GM06990 (cell line): ENCODE measurements around the gene BCORL1.

ENCODE experiments used
- DNase-seq: peaks from one replicate; pipeline ENCODE4 v3.0.0-alpha.2; 2011; ENCODE audit not compliant: insufficient read length; ENCODE audit errors: extremely low read depth
- H3K27me3 ChIP-seq: replicated peaks from 2 replicates; pipeline ENCODE4 v1.6.0; 2011; ENCODE audit warnings: low read length; ENCODE audit not compliant: control insufficient read depth, insufficient read depth
- H3K36me3 ChIP-seq: 2 replicates; pipeline ENCODE4 v1.5.1; 2011; ENCODE audit warnings: low read length; ENCODE audit not compliant: control insufficient read depth, insufficient read depth
- H3K4me3 ChIP-seq: replicated peaks from 2 replicates; pipeline ENCODE4 v1.5.1; 2011; ENCODE audit warnings: low read depth, mild to moderate bottlenecking, control low read depth, low read length
- TF ChIP-seq, protein P1 (sequence below): IDR thresholded peaks from 2 replicates; pipeline ENCODE4 v1.5.1; 2011; ENCODE audit warnings: low read length, control low read depth, mild to moderate bottlenecking, inconsistent platforms; ENCODE audit not compliant: insufficient read depth, poor library complexity, severe bottlenecking

The BCORL1 gene

DNA sequence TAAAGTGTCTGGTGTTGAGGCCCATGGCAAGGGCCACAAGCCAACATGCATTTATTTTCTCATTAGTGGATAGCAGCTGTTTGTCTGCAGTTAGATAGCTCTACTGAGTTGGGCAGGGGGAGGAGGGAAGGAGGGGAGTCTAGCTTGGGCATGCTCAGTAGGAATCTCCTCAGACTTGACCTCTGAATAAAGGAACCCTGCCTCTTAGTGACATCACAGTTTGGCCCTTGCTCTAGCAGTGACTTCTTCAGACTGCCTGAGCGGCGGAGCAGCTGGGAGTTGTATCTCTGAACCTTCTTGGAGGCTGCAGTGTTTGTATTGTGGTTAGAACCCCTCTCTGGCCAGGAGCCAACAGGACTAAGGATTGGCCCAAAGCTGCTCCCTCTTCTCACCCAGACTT, 57.4 kb downstream of the BCORL1 start:
- TF ChIP-seq, protein P1, sequence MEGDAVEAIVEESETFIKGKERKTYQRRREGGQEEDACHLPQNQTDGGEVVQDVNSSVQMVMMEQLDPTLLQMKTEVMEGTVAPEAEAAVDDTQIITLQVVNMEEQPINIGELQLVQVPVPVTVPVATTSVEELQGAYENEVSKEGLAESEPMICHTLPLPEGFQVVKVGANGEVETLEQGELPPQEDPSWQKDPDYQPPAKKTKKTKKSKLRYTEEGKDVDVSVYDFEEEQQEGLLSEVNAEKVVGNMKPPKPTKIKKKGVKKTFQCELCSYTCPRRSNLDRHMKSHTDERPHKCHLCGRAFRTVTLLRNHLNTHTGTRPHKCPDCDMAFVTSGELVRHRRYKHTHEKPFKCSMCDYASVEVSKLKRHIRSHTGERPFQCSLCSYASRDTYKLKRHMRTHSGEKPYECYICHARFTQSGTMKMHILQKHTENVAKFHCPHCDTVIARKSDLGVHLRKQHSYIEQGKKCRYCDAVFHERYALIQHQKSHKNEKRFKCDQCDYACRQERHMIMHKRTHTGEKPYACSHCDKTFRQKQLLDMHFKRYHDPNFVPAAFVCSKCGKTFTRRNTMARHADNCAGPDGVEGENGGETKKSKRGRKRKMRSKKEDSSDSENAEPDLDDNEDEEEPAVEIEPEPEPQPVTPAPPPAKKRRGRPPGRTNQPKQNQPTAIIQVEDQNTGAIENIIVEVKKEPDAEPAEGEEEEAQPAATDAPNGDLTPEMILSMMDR = no peak
- Histone ChIP-seq H3K36me3 (no peaks in the 10 kb centered on the region; the same call in none of the 2 replicates), H3K4me3 (no peak overlapping the region), H3K27me3 (no peaks in the 10 kb centered on the region)
- no peak for DNase-seq

DNA sequence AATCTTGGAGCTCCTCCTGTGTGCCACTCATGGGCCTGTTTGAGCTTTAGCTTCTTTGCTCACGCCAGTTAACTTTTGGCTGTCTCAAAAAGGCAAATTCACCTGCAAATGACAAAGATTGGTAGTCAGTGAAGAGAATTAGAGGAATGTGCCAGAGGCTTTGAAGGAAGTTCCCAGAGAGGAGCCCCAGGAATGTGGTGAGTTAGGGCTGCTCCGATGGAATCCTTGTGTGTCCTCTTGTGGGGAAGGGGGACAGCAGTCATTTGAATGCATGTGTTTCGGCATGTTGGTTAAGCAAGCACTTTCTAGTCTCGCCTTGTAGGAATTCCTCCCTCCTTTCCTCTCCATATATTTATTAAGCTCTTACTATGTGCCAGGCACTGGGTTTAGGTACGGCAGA, 65.0 kb downstream of the BCORL1 start:
- TF ChIP-seq, protein P1 = no peak
- H3K4me3 ChIP-seq = no peak overlapping the region
- no peaks in the 10 kb centered on the region for H3K27me3 ChIP-seq
- DNase-seq = no peak
- H3K36me3 ChIP-seq = no peaks in the 10 kb centered on the region; the same call in 1 of the 2 replicates

DNA sequence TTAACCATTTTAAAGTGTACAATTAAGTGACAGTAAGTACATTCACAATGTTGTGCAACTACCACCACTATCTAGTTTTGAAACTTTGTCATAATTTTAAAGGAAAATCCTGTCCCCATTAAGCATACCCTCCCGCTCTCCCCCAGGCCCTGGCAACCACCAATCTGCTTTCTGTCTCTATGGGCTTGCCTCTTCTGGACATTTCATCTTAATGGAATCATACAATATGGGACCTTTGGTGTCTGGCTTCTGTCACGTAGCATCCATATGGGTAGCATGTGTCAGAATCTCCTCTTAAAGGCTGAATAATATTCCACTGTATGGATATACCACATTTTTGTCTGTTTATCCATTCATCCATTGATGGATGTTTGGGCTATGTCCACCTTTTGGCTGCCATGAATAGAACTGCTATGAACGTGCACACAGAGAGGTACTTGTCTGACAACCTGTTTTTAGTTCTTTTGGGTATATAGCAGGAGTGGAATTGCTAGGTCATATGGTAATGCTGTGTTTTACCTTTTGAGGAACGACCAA, 66.3 kb downstream of the BCORL1 start:
- no peak for DNase-seq
- TF ChIP-seq, protein P1 = no peak
- Histone ChIP-seq H3K36me3 (no peaks in the 10 kb centered on the region; the same call in 1 of the 2 replicates), H3K4me3 (no peak overlapping the region), H3K27me3 (no peaks in the 10 kb centered on the region)

- no peak overlapping the region for H3K4me3 ChIP-seq
- no peaks in the 10 kb centered on the region; the same call in 1 of the 2 replicates for H3K36me3 ChIP-seq
- H3K27me3 ChIP-seq = no peaks in the 10 kb centered on the region
- TF ChIP-seq, protein P1 = no peak
- DNase-seq = no peak
Observed at GRCh38 chrX:130049821-130050220, 67.4 kb downstream of the BCORL1 start.

GRCh38 chrX:130051176-130051845, 68.9 kb downstream of the BCORL1 start:
- DNase-seq = no peak
- TF ChIP-seq, protein P1 = no peak
- Histone ChIP-seq H3K4me3 (no peak overlapping the region), H3K27me3 (no peaks in the 10 kb centered on the region), H3K36me3 (no peaks in the 10 kb centered on the region; the same call in 1 of the 2 replicates)
